GM21390 (cell line): ENCODE data around the gene PAXIP1.

Experiments used
- ATAC-seq: cut with Tn5 transposase; IDR thresholded peaks from one replicate; pipeline ENCODE4 v1.9.1; 2021; ENCODE audit not compliant: unreplicated experiment

Gene PAXIP1

GRCh38 chr7:154997840-154998370 is 5.0 kb downstream of the PAXIP1 start:
- ATAC-seq, result no peak

DNA sequence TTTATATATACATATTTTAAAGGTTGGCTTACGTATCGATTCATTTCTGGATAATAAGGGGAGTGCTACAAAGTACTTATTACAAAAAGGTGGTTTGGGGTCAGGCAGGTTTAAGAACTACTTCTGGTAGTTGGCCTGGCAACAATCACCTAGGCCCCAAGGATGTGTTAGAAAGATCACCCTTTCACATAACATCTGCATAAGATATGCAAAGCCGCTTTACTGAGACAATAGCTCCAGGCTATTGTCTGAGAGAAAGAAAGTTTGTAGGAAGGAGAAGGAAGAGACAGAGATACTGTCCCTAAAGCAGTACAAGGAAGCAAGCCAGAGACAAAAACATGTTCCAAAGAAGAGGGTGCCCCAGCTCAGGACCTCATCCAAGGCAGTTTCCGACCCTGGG is 6.2 kb downstream of the PAXIP1 start:
- no peak for ATAC-seq

DNA sequence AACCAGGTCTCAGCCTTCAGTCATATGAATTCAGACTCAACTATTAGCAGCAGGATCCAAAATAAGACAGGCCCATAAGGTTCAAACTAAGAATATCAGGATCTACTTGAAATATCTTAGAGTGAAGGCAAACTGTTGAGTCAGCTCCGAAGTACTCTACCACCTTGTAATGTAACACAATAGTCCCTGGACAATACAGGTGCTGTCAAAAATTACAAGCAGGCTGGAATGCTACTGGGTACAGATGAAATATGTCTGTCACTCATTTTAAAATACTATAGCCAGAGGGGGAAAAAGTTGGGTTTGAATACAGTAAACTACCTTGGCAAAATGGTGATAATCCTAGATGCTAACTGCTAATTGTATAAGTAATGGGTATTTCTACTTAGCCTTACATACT is 6.8 kb downstream of the PAXIP1 start:
- ATAC-seq, result no peak

DNA sequence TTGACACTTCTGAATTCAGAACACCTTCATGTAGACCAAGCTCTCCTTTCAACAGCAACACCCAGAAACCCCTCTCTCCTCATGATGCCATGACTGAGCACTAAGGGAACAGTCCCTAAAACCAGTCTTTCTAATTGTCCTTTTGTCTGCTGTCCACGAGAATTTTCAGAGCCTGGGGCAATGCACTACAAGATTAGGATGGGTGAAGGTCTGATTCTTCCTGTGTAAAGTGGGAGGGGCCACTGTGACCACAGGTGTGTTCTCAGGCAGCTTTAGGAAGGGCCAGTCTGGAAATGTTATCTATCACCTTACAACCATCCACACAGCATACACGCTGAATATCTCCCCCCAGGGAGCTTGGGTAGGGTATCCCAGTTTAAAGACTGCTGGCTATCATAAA is 7.9 kb downstream of the PAXIP1 start:
- ATAC-seq, result no peak

DNA sequence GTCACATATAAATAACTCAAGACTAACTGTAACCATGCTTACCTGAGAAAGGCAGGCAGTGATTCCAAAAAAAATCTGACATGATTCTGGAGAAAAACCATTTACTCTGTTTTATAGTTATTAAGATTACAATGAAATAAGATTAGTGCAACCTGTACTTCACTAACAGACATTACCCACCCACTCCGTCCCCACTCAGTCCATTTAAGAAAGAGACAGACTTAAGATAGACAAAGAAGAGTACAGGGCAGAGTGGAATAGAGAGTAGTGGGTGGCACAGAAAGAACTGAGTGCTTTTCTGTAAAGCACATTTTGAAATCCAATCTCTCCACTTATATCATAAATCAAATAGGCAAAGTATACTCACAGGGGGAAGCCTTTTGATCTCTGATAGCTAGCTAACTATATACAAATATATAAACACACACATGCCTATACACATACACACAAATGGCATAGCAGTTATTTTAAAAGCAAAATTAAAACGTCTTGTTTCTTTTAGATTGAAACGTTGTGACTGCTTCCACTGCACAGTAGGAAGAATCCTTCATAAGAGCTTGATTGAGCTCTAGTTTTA is 11.9 kb downstream of the PAXIP1 start:
- no peak for ATAC-seq

DNA sequence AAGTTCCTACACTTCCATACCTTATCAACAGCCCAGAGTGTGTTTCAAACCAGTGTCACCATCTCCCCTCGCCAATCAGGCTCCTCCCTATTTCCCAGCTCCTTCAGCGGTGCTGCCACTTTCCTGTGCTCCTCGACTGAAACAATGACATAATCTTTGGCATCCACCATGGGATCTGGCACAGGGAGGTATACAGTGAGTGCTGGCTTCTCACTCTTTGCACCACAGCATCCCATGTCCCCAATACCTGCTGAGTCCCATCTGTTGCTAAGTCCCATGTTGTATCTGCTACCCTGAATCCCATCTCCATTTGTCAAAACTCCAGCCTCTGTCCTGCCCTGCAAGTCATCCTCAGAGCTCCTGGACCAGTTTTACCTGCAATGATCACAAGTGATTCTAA is 15.4 kb downstream of the PAXIP1 start:
- no peak for ATAC-seq

- no peak for ATAC-seq
Observed at GRCh38 chr7:154986200-154986945, 16.6 kb downstream of the PAXIP1 start.

DNA sequence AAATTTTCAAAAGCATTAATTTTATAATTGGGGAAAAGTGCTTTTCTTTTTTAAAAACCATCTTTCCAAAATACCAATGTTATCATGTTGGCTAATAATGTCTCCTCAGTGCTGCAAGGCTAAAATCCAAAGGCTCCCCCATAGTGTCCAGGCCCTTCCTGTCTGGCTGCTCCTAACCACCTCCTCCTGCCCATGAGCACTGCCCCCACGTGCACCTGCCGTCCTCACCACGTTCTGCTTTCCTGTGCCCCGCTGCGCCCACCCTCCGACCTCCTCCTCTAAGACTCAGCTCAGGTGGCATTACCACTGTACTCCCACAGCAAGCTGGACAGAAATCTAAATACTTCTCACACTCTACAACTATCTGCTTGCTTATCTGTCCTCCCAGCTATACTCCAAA is 17.7 kb downstream of the PAXIP1 start:
- no peak for ATAC-seq

GRCh38 chr7:154984601-154985188 is 18.2 kb downstream of the PAXIP1 start:
- no peak for ATAC-seq

DNA sequence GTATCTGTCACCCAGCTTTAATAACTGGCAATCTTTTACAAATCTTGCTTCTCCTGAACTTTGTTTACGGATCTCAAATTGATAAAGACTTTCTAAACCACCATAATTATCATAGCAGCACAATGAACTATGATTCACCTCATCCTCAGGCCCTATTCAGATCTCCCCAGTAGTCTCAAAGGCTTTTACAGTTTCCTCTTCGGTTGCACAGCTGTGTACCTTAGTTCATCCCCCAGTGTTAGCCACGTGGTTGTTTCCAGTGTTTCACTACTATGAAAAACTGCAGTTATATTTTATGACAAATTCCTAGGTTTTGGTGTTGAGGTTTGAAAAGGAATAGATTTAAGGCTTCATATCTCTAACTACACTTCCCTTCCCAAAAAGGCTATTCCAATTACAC is 24.9 kb downstream of the PAXIP1 start:
- no peak for ATAC-seq

GRCh38 chr7:154977250-154977649 is 25.7 kb downstream of the PAXIP1 start:
- no peak for ATAC-seq

GRCh38 chr7:154976844-154977243 is 26.1 kb downstream of the PAXIP1 start:
- no peak for ATAC-seq

- no peak for ATAC-seq
Observed at GRCh38 chr7:154975984-154976383, 26.9 kb downstream of the PAXIP1 start.

GRCh38 chr7:154973381-154973780 is 29.5 kb downstream of the PAXIP1 start:
- ATAC-seq, result no peak

- no peak for ATAC-seq
Observed at GRCh38 chr7:154968336-154969001, 34.5 kb downstream of the PAXIP1 start.

- ATAC-seq, result no peak
Observed at GRCh38 chr7:154967401-154967955, 35.4 kb downstream of the PAXIP1 start.

DNA sequence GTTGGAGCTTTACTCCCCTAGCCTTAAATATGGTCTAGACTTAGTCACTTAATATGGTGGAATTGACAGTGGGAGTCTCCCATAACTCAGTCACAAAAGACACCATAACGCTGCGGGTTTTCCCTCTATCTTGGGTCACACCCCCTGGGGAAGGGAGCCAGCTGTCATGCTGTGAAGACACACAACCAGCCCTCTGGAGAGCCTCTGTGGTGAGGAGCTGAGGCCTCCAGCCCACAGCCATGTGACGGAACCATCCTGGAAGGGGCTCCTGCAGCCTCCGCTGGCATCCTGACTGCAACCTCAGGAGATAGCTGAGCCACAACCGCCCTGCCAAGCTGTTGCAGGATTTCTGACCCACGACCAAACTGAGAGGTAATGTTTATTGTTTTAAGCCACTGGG is 37.9 kb downstream of the PAXIP1 start:
- no peak for ATAC-seq

GRCh38 chr7:154960063-154960790 is 42.7 kb downstream of the PAXIP1 start:
- ATAC-seq, result no peak

GRCh38 chr7:154956427-154956826 is 46.5 kb downstream of the PAXIP1 start:
- ATAC-seq, result no peak

DNA sequence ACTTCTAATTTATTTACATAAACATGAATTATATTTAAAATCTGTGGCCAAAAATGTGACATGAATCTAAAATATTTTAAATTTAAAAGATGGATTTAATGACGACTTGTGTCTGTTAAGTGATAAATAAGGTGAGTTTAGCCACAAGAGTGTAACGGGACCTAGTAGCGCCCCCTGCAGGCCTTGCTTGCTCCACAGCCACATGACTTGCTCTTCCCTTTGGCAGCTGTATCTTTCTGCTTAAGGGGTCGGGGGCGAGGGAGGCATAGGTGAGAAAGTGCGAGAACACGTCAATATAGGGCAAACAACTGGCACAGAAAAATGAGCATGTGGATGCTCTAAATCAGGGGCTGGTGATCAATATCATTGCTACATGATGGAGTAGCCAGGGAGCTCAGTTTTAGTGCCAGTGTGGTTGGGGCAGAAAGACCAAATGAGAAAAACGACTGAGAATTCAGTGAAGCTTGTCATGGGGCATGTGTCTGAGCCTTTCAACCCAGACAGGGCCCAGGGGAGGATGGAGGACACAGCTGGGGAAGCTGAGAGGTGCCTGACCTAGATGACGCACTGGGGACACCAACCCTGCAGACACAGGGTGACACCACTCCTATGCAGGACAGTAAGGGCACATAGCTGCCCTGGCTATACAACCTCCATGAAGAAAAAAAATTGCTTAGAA is 49.8 kb downstream of the PAXIP1 start:
- ATAC-seq, result no peak
